ENCODE data around the gene LSMEM2.
"Not testable (repeated sequence)": the region's sequence is repeated elsewhere in the genome, so short reads cannot be mapped to it uniquely, and the experiment has no call there.

LSMEM2 gene

GRCh38 chr3:50241163-50241562 is 37.7 kb upstream of the LSMEM2 start:
- FAIRE-seq, result no peak
- TF ChIP-seq POLR2A (IDR thresholded peaks at IDR 0.05; ENCODE audit: low read depth, low read length), result no peak
- no peak for DNase-seq (ENCODE audit: insufficient read length, low spot score)

GRCh38 chr3:50241713-50242380 is 37.0 kb upstream of the LSMEM2 start:
- DNase-seq (ENCODE audit: insufficient read length, low spot score), result no peak
- no peak for TF ChIP-seq POLR2A (IDR thresholded peaks at IDR 0.05; ENCODE audit: low read depth, low read length)
- FAIRE-seq, result no peak

DNA sequence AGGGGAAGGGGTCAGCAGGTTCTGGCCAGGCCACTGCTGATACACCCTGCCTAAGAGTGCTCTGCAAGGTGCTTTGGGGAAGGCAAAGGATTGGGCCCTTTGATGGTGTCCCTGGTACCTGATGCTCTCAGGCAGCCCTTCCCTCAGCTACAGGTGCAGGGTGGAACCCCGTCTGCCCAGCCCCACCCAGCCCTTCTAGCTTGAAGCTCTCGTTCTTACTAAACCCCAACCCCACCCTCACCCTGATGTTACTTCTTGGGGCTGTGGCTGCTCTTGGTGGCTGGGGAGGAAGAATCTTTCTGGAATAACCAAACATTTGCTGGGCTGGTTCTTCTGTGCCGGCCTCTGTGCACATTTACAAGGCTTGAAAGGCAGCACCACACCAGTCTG is 36.5 kb upstream of the LSMEM2 start:
- no peak for TF ChIP-seq POLR2A (IDR thresholded peaks at IDR 0.05; ENCODE audit: low read depth, low read length)
- FAIRE-seq (no peak), DNase-seq (ENCODE audit: insufficient read length, low spot score) (no peak)

GRCh38 chr3:50242851-50243542 is 35.9 kb upstream of the LSMEM2 start:
- no peak for FAIRE-seq
- no peak for TF ChIP-seq POLR2A (IDR thresholded peaks at IDR 0.05; ENCODE audit: low read depth, low read length)

DNA sequence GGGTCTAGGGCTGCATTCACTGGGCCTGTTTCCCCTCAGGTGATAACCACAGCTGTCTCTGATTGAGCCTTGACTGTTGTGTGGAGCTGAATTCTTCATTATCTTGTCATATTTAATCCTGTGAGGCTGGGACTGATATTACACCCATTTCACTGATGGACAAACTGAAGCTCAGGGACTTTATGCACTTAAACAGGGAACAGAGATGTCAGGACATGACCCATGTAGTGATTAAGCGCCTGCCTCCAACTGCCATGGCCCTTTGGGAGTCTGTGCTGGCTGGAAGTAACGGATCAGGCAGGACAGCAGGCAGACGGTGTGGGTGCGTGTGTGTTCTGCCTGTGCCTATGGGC is 35.4 kb upstream of the LSMEM2 start:
- TF ChIP-seq POLR2A (IDR thresholded peaks at IDR 0.05; ENCODE audit: low read depth, low read length), result no peak
- DNase-seq (ENCODE audit: insufficient read length, low spot score), result no peak
- no peak for FAIRE-seq

More at GRCh38 chr3:50242851-50243542, 35.9 kb upstream of the LSMEM2 start:
- no peak for DNase-seq (ENCODE audit: insufficient read length, low spot score)

- not testable (repeated sequence) for DNase-seq (ENCODE audit: insufficient read length, low spot score); FAIRE-seq
Measured at GRCh38 chr3:50244813-50245212, 34.1 kb upstream of the LSMEM2 start.

DNA sequence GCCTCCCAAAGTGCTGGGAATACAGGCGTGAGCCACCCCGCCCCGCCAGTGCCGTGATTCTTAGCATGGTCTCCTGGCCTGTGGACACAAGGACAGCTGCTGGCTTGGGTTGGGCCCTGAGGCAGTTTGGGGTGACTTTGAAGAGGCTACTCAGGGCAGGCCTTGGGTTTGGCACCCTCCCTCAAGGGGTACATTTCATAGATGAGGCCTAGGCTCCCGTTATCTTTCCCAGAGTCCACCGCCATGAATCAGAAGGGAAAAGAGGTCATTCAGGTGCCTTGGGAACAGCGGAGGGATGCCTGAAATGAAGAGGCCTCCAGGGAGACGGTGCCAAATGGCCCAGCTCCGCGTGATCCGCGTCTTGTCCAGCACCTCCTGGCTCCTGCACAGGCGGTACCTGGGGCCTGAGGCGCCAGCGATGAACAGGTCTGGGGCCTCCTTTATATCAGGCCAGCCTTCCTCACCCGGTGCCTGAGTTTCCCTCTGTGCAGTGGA is 33.6 kb upstream of the LSMEM2 start:
- FAIRE-seq (no peak), DNase-seq (ENCODE audit: insufficient read length, low spot score) (no peak)
- TF ChIP-seq POLR2A (IDR thresholded peaks at IDR 0.05; ENCODE audit: low read depth, low read length), result no peak

DNA sequence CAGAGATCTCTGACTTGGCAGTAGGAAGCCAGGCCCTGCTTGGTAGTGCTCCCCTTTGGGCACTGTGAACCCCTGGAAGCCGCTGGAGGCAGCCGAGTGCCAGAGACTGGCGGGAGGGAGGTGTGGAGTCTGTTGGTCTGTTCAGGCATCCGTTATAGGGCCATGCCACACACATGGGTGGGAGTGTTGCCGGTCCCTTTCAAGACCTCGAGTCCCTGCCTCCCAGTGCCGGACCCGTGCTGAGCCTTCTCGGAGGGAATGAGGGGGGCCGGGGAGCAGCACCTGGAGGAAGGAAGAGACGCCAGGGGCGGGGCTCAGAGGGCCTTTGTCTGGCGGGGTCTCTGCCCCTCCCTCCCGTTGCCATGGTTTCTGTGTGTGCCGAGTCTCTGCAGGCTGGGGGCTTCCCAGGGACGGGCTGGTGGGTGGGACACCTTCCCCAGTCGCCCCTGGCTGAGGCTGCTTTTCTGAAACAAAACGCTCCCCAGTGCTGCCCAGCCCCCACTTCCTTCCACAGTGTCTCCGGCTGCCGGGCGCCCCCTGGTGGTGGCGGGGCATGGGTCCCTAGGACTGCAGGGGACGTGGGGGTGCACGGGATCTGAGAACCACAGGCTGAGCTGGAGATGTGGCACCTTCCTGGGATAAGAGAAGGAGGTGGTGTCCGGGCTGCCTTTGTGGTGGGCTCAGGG is 32.9 kb upstream of the LSMEM2 start:
- peak; percentile 58 for DNase-seq (ENCODE audit: insufficient read length, low spot score)
- no peak; the same call in 1 of the 2 replicates for TF ChIP-seq POLR2A (IDR thresholded peaks at IDR 0.05; ENCODE audit: low read depth, low read length)
- no peak for FAIRE-seq

GRCh38 chr3:50246517-50246954 is 32.4 kb upstream of the LSMEM2 start:
- peak; percentile 80 for DNase-seq (ENCODE audit: insufficient read length, low spot score)
- TF ChIP-seq POLR2A (IDR thresholded peaks at IDR 0.05; ENCODE audit: low read depth, low read length), result peak; percentile 43; the same call in 1 of the 2 replicates
- FAIRE-seq, result peak; percentile 20

DNA sequence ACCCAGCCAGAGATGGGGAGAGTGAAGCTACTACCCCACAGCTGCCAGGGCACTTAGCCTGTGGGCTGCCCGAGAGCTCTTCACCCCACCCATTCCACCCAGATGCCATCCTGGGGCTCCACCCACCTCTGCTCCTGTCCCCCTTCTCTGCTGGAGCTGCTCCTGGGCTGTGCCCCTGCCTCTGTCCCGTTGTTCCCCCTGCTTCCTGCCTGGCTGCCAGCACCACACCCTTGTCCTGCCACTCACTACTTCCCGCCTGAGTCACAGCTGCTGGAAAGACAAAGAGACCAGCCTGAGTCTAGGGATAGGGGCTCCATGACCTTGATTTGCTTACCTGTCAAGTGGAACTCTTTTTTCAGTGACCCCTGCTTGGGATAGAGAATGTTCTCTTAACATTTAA is 30.5 kb upstream of the LSMEM2 start:
- FAIRE-seq (no peak), DNase-seq (ENCODE audit: insufficient read length, low spot score) (no peak)
- no peak for TF ChIP-seq POLR2A (IDR thresholded peaks at IDR 0.05; ENCODE audit: low read depth, low read length)

DNA sequence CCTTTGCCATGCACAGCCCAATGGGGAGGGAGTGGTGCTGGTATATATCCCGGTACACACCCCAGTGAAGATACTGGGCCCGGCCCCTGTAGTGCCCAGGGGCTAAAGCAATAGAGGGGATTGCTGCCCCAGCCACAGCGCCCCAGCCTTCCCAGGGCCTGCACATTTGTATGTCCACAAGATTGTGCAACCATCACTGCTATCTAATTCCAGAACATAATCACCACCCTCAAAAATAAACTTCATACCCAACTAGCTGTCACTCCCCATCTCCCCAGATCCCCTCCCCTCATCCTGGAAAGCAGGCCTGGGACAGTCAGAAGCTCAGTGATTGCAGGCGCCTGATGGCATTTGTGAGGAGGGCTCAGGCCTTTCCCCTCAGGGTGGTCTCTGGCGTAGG is 29.4 kb upstream of the LSMEM2 start:
- FAIRE-seq, result no peak
- DNase-seq (ENCODE audit: insufficient read length, low spot score), result no peak
- TF ChIP-seq POLR2A (IDR thresholded peaks at IDR 0.05; ENCODE audit: low read depth, low read length), result no peak

GRCh38 chr3:50250514-50250913 is 28.4 kb upstream of the LSMEM2 start:
- DNase-seq (ENCODE audit: insufficient read length, low spot score), result no peak
- no peak for FAIRE-seq
- no peak for TF ChIP-seq POLR2A (IDR thresholded peaks at IDR 0.05; ENCODE audit: low read depth, low read length)

DNA sequence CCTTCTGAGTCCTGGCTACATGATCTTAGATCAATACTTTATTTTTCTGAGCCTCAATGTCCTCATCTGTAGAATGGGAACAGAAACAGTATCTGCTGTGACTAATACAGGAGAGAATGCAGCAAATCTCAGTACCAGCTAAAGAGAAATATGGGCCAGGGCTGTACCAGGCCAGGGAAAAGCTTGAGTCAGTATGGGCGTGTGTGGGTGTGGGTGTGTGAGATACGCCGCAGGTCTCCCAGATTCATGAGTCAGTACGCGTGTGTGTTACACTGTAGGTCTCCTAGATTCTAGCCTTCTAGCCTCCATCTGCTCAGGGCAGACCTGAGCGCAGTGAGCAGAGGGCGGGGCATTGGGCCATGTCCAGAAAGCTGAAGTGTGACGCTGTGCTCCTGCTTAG is 27.7 kb upstream of the LSMEM2 start:
- FAIRE-seq, result peak; percentile 57
- DNase-seq (ENCODE audit: insufficient read length, low spot score), result peak; percentile 85
- no peak for TF ChIP-seq POLR2A (IDR thresholded peaks at IDR 0.05; ENCODE audit: low read depth, low read length)

DNA sequence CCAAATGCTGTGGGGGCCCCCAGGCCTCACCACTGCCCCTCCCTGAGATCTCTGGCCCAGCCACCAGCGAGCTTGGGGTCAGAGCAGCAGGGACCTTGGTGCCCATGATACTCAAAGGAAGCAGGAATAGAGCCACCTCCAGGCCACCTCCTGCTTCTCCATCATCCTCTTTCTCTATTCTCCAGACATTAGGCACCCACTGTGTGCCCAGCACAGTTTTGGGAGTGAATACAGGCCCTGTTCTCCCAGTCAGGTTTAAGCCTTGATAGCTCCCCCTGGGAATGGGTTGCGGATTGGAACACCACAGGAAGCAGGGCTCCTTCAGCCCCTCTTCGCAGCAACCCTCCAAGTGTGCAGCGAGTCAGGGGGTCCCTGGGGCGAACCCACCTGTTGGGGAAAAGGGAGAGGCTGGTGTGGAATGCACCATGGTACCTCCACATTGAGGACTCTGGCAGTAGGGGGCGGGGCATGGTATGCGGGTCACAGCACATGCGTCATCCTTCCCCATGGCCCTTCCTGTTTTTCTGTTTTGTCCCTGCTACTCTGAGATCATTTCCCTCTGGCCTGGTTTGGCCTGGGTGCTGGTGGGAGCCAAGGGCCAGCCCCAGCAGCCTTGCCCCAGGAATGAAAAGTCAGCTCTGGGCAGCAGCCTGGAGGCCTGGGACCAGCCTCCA is 24.2 kb upstream of the LSMEM2 start:
- no peak for FAIRE-seq
- TF ChIP-seq POLR2A (IDR thresholded peaks at IDR 0.05; ENCODE audit: low read depth, low read length), result no peak

More for the DNA sequence above, 24.2 kb upstream of the LSMEM2 start:
- DNase-seq (ENCODE audit: insufficient read length, low spot score), result peak; percentile 61

All from H54 (cell line).